ENCODE measurements around the gene PSAP.

DNA sequence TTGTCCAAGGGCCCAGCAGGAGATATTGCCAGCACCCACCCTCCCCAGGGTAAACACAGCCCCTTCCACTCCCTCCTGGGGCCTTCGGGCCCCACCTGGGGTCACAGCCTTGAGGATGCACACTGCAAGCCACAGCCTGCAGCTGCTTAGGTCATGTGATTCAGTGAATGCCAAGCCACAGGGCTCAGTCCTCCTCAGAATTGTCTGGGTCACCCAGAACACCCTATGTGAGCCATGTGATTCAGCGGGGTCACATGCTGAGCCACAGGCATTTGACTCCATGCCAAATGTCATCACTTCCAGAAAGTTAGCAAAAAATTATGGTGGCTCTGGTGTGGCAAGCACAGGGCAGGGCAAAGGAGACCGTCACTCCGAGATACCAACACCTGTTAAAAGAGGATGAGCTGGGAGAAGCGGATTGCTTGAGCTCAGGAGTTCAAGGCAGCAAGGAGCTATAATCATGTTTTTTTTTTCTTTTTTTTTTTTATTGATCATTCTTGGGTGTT lies 17.2 kb upstream of the PSAP start:
- TF ChIP-seq SREBF2 (IDR thresholded peaks at IDR 0.05) = no peak
- TF ChIP-seq, protein P1, sequence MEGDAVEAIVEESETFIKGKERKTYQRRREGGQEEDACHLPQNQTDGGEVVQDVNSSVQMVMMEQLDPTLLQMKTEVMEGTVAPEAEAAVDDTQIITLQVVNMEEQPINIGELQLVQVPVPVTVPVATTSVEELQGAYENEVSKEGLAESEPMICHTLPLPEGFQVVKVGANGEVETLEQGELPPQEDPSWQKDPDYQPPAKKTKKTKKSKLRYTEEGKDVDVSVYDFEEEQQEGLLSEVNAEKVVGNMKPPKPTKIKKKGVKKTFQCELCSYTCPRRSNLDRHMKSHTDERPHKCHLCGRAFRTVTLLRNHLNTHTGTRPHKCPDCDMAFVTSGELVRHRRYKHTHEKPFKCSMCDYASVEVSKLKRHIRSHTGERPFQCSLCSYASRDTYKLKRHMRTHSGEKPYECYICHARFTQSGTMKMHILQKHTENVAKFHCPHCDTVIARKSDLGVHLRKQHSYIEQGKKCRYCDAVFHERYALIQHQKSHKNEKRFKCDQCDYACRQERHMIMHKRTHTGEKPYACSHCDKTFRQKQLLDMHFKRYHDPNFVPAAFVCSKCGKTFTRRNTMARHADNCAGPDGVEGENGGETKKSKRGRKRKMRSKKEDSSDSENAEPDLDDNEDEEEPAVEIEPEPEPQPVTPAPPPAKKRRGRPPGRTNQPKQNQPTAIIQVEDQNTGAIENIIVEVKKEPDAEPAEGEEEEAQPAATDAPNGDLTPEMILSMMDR (IDR thresholded peaks at IDR 0.05) = no peak
- peak; percentile 65 to 77; a peak in 3 of 5 replicates for TF ChIP-seq EP300 (IDR thresholded peaks at IDR 0.05)
- TF ChIP-seq, protein P2, sequence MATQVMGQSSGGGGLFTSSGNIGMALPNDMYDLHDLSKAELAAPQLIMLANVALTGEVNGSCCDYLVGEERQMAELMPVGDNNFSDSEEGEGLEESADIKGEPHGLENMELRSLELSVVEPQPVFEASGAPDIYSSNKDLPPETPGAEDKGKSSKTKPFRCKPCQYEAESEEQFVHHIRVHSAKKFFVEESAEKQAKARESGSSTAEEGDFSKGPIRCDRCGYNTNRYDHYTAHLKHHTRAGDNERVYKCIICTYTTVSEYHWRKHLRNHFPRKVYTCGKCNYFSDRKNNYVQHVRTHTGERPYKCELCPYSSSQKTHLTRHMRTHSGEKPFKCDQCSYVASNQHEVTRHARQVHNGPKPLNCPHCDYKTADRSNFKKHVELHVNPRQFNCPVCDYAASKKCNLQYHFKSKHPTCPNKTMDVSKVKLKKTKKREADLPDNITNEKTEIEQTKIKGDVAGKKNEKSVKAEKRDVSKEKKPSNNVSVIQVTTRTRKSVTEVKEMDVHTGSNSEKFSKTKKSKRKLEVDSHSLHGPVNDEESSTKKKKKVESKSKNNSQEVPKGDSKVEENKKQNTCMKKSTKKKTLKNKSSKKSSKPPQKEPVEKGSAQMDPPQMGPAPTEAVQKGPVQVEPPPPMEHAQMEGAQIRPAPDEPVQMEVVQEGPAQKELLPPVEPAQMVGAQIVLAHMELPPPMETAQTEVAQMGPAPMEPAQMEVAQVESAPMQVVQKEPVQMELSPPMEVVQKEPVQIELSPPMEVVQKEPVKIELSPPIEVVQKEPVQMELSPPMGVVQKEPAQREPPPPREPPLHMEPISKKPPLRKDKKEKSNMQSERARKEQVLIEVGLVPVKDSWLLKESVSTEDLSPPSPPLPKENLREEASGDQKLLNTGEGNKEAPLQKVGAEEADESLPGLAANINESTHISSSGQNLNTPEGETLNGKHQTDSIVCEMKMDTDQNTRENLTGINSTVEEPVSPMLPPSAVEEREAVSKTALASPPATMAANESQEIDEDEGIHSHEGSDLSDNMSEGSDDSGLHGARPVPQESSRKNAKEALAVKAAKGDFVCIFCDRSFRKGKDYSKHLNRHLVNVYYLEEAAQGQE (IDR thresholded peaks at IDR 0.05) = no peak
- TF ChIP-seq RFX5 (IDR thresholded peaks at IDR 0.05) = no peak
- no peak for TF ChIP-seq POLR2A (IDR thresholded peaks at IDR 0.05; ENCODE audit: low read length)
- peak in 1 of 2 experiments; percentile 29; a peak in 1 of 4 replicates for TF ChIP-seq CEBPB (IDR thresholded peaks at IDR 0.05)
- TF ChIP-seq JUNB (IDR thresholded peaks at IDR 0.05) = peak; percentile 64
- TF ChIP-seq MAZ (IDR thresholded peaks at IDR 0.05; ENCODE audit: borderline replicate concordance, low read depth, low read length) = no peak
- TF ChIP-seq, protein P3, sequence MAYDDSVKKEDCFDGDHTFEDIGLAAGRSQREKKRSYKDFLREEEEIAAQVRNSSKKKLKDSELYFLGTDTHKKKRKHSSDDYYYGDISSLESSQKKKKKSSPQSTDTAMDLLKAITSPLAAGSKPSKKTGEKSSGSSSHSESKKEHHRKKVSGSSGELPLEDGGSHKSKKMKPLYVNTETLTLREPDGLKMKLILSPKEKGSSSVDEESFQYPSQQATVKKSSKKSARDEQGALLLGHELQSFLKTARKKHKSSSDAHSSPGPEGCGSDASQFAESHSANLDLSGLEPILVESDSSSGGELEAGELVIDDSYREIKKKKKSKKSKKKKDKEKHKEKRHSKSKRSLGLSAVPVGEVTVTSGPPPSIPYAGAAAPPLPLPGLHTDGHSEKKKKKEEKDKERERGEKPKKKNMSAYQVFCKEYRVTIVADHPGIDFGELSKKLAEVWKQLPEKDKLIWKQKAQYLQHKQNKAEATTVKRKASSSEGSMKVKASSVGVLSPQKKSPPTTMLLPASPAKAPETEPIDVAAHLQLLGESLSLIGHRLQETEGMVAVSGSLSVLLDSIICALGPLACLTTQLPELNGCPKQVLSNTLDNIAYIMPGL (CRISPR knock-in tag; IDR thresholded peaks at IDR 0.05; ENCODE audit: borderline replicate concordance) = no peak
